ENCODE data around the gene GSTM4.

GSTM4 gene

DNA sequence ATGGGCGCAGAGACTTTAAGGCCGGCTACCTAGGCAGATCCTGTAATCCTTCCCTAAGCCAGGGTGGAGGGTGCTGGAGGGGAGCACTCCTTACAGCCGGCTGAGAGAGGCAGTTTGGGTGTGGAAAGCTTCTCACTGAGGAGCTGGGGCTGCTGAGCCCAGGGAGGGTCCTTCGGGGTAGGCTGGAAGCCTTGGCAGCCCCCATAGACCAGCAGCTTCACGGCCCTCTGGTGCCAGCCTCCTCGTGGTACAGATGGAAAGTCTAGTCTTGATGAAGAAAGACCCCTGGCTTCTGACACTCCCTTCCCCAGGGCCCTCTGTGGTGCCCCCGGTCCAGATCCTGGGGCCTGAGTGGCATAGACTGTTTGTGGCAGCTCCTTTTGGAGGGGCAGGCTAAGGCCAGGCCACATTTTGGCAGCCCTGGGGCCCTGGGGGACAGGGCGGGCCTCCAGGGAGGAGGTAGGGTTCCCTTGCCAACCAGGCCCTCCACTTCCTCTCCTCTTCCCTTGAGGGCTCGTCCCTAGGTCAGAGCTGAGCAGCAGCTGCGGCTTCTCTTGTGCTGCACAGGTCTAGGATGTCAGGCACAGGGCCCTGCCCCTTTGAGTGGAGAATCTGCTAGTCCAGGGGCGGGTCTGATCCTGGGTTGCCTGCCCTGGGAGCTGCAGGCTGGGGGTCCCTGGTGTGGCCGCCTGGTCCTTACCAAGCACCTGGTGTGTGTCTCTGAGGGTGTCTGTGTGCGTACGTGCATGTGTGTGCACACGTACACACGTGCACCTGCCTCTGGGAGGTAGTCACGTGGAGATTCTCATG, 31.5 kb upstream of the GSTM4 start:
- DNase-seq (ENCODE audit: low read depth in 2 of 2) = no peak

DNA sequence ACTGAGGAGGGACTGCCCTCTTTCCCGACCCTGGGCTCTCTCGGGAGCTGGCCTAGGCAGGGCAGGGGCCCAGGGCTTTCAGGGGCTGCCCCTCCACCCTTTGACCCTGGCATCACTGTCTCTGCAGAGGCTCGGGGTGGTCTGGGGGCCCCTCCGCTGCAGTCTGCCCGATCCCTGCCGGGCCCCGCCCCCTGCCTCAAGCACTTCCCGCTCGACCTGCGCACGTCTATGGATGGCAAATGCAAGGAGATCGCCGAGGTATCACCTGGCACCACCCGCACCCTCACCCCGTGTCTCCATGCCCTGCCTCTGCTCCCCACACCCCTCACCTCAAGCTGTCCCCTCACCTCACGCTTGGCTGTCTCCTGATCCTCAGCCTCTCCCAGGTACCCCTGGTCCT, 30.7 kb upstream of the GSTM4 start:
- no peak for DNase-seq (ENCODE audit: low read depth in 2 of 2)

DNA sequence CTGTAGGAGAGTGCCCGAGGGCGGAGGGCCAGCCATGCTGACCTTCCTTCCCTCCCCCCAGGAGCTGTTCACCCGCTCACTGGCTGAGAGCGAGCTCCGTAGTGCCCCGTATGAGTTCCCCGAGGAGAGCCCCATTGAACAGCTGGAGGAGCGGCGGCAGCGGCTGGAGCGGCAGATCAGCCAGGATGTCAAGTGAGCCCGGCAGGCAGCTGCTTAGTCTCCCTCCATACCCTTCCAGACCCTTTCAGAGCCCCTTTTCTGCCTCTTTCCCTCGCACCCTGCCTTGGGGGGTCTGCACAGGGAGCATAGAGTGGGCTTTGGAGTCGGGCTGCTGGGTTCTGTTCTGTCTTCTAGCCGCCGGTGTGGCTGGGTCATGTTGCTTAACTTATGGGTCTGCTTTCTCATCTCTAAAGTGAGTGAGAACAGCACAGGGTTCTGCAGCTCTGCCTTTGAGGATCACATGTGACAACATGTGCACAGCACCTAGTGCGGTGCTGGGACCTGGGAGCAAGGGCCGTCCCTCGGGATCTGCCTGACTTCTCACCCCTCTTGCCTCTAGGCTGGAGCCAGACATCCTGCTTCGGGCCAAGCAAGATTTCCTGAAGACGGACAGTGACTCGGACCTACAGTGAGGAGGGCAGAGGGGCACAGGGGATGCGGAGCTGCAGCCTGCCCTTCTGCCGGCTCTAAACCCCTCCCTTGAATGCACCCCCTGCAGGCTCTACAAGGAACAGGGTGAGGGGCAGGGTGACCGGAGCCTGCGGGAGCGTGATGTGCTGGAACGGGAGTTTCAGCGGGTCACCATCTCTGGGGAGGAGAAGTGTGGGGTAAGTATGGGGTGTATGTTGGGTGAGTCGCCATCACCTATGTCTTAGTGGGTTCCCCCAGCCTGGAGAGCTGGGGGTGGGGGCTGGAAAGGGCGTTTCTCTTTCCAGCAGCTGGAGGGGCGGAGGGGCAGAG, 30.0 kb upstream of the GSTM4 start:
- no peak for DNase-seq (ENCODE audit: low read depth in 2 of 2)

DNA sequence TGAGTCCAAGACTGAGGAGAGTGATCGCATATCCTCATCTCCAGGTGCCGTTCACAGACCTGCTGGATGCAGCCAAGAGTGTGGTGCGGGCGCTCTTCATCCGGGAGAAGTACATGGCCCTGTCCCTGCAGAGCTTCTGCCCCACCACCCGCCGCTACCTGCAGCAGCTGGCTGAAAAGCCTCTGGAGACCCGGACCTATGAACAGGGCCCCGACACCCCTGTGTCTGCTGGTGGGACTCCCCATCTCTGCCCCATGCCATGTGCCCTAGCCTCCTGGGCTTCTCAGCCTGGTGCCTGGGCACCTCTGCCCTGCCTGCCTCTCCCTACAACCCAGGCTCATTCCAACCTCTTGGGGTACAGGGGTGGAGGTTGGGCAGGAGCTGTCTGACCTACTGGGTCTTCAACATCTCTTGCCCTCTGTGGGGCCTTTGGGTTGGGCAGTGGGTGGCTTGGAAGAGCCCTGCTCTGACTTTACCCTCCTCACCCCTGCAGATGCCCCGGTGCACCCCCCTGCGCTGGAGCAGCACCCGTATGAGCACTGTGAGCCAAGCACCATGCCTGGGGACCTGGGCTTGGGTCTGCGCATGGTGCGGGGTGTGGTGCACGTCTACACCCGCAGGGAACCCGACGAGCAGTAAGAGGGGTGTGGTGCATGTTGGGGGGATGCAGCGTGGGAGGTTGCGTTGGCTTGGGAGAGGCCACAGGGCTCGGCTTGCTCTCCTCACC, 29.1 kb upstream of the GSTM4 start:
- DNase-seq (ENCODE audit: low read depth in 2 of 2) = no peak

DNA sequence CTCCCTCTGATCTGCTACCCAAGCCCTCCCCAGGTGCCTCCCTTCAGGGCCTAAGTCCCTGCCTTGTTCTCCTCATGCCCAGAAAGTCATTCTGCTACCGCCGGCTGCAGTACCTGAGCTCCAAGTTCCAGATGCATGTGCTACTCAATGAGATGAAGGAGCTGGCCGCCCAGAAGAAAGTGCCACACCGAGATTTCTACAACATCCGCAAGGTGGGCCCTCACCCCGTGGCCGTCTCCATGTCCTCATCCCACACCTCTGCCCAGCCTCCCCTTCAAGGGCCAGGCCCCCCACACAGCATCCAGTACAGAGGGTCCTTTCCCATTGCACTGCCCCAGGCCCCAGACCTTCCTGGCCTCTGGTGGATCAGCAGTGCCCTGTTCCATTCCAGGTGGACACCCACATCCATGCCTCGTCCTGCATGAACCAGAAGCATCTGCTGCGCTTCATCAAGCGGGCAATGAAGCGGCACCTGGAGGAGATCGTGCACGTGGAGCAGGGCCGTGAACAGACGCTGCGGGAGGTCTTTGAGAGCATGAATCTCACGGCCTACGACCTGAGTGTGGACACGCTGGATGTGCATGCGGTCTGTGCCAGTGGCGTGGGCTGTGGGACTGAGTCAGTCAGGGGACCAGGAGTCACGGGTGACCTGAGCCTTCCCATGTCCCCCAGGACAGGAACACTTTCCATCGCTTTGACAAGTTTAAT, 28.1 kb upstream of the GSTM4 start:
- DNase-seq (ENCODE audit: low read depth in 2 of 2) = no peak

DNA sequence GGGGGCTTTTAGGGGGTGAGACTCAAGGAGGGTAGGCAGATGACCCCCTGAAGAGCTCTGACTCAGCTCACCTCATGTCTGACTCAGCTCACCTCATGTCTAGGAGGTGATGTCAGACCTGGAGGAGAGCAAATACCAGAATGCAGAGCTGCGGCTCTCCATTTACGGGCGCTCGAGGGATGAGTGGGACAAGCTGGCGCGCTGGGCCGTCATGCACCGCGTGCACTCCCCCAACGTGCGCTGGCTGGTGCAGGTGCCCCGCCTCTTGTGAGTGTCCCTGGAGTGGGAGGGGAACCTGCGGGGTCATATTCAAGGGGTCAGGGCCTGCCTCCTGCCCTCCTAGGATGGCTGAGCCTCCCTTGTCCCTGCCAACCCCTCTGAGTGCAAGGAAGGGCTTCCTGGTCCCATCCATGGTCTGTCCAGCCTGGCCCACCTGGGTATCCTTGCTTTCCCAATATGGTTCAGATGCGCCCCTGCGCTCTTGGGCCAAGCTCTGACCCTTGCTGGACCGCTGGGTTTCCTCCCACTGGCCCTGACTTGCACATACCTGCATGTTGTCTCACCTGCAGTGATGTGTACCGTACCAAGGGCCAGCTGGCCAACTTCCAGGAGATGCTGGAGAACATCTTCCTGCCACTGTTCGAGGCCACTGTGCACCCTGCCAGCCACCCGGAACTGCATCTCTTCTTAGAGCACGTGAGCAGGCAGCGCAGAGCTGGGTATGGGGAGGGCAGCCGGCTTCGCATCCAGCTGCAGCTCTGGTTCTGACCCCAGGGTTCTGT, 27.2 kb upstream of the GSTM4 start:
- no peak for DNase-seq (ENCODE audit: low read depth in 2 of 2)

DNA sequence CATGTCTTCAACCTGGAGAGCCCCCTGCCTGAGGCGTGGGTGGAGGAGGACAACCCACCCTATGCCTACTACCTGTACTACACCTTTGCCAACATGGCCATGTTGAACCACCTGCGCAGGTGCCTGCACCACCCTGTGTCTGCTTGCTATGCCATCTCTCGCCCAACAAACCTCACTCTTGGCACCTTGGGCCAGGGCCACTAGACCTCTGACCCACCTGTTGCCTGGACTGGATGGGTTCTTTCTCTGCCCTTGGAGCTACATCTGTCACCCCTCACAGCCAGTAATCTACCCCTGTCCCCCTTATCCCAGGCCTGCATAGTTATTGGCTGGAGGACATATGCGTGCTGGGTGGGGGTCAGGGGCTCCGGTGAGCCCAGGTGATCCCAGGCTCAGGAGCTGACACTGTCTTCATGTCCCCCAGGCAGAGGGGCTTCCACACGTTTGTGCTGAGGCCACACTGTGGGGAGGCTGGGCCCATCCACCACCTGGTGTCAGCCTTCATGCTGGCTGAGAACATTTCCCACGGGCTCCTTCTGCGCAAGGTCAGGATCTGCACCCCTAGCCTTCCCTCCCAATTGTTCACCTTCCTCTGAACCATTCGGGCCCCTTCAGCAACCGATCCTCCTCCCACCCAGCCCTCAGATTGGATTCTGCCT, 26.4 kb upstream of the GSTM4 start:
- DNase-seq (ENCODE audit: low read depth in 2 of 2) = no peak

DNA sequence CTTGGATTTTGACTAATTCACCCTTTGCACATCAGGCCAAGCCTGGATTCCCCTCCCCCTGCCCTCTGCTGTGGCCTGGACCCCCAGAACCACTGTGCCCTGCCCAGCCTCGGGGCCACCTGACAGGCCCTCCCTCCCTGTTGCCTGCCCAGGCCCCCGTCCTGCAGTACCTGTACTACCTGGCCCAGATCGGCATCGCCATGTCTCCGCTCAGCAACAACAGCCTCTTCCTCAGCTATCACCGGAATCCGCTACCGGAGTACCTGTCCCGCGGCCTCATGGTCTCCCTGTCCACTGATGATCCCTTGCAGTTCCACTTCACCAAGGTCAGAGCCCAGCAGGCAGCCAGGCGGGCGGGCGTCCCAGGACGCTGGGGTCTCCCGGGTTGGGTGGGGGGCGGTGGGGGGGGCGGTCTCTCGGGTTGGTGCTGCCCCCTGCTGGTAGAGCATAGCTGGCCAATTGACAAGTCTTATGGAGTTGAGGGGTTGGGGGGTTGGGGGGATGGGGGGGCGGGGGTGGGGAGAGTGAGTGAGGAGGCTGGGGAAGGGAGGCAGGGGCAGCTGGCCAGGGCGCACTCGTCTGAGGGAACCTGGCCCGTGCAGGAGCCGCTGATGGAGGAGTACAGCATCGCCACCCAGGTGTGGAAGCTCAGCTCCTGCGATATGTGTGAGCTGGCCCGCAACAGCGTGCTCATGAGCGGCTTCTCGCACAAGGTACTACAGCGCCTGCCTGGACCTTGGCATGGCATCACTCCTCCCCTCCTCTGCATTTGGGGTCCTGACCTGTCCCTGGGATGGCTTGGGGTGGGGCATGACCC, 25.6 kb upstream of the GSTM4 start:
- DNase-seq (ENCODE audit: low read depth in 2 of 2) = no peak

DNA sequence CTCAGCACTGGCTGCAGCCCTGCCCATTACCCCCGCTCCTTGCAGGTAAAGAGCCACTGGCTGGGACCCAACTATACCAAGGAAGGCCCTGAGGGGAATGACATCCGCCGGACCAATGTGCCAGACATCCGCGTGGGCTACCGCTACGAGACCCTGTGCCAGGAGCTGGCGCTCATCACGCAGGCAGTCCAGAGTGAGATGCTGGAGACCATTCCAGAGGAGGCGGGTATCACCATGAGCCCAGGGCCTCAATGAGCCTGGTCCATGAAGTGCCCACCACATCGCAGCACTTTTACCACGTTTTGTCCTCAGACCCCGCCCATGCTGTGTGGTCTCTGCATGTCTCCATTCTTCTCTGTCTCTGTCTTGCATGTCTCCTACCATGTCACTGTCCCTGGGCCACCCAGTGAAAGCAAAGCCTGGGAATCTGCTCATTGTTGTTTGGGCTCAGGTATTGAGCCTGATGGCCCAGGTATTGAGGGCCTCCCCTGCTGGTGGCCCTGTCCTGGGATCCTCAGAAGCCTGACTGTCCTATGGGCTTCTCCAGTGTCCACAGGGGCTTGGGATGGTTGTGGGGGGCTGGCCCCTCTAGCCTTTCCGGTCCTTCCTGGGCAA, 24.9 kb upstream of the GSTM4 start:
- no peak for DNase-seq (ENCODE audit: low read depth in 2 of 2)

DNA sequence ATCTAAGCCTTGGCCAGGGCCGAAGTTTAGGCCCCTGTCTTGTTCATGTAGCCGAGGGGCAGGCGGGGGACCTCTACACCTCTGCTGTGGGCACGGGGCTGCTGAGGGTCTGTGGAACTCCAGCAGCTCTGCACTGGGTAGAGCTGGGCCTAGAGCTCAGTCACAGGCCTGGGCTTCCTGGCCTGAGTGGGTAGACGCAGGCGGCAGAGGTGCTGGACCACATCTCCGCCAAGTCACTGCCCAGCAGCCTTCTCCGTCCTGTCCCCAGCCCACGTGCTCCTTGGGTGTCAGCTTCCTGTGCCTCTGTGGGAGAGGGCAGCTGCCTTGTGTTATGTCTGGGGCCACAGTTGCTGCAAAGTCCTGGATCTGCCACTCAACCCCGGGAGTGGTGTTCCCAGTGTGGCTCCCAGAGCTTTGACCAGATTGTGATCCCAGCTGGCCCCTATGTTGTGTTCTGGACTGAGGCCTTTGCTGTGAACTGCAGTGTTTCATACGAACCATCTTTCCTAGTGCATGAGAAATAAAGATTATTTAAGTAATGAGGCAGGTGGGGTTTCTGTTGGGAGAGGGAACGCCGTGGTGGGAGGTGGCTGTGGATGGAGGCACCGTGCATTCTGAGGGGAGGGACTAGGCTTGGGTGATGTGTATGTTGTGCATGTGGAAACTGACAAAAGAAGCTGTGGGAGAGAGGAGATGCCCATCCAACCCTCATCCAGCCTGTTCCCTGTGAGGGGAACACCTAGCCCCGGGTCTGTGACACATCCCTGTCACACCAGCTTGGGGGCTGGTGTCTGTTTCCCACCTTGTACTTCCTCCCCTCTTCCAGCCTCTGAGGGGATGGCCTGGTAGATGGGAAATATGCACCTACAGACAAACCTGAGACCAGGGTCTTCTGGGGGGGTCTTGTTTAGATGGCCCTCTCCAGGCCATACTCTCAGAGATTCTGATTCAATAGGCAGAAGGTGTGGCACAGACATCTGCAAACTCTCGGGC, 24.1 kb upstream of the GSTM4 start:
- no peak for DNase-seq (ENCODE audit: low read depth in 2 of 2)

DNA sequence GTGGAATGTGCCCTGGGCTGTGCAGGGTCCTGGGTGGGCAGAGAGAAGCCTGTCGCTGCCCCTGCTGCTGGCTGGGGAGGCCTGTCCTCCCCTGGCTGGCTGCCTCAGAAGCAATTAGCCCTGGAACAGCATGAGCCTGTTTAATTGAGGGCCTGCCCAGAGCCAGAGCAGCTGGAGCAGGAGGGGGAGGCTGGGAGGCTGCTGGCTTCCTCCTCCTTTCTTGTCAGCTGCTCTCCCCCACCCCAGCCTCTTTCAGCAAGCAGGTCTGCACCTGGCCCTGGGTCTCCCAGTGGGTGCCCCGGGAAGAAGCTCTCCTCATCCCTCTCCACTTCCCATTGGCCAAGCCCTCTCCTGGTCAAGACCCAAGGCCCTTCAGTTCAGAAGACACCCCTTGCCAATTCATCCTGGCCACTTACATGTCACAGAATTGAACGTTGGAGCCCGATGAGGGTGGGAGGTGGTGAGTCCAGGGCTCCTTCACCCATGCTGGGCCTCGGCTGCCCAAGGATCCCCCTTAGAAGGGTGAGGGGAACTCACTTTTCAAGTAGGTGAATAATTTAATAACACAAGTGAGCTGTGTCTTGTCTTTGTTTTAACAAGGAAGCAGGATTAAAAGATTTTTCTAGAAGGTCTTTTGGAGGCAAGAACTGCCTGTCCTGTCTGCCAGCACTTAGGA, 23.1 kb upstream of the GSTM4 start:
- DNase-seq (ENCODE audit: low read depth in 2 of 2) = no peak

DNA sequence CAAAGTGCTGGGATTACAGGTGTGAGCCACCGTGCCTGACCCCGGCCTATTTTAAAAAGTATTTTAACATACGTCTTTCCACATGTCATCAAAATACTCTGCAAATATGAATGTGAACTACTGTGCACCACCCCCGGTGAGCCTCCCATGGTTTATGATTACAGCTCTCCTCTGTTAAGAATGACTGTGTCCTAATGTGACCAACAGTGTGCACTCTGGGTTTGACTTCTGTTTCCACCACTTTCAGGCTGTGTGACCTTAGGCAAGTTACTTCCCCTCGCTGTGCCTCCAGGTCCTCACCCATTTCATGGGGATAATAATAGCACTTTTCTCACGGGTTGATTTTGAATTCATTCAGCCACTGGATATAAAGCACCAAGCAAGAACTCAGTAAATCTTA, 21.6 kb upstream of the GSTM4 start:
- DNase-seq (ENCODE audit: low read depth in 2 of 2) = no peak

DNA sequence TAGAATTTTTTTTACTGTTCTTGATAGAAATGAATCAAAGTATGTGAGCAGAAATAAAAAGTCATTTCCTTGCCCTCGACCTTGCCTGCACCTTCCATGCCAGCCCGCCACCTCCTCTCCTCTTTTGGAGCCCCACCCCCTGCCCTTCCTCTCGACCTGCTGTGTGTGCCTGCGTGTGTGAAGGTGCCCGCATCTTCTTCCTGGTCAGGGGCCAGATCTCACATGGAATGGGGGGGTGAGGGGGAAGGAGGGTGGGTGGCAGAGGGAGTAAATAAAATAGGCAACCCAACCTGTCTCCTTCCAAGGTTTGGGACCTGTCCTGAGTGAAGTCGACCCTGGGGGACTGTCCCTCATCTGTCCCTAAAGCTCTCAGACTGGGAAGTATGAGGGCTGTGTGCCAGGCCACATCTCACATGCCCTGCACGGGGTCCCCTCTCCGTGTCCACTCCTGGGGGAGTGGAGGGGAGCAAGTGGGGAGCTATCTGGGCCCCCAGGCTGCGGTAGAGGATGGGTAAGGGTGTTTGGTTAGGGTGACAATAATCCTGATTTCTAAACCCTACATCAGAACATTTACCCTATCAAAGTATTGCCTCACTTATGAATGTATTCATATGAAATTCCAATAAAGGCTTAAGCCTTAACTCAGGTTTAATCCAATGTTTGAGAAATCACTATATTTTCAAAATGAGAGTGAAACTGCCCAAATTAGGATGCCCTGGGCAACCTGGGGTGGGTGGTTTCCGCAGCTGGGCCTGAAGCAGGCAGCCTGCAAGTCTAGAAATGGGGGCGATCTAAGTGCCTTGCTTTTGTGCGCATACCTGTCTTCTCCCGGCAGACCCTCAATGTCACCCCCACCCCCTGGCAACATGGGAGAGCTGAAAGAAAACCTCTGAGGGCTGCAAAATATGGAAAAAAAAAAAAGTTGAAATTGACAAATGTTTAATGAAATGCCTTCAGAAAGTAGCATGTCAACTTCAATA, 20.8 kb upstream of the GSTM4 start:
- no peak for DNase-seq (ENCODE audit: low read depth in 2 of 2)

DNA sequence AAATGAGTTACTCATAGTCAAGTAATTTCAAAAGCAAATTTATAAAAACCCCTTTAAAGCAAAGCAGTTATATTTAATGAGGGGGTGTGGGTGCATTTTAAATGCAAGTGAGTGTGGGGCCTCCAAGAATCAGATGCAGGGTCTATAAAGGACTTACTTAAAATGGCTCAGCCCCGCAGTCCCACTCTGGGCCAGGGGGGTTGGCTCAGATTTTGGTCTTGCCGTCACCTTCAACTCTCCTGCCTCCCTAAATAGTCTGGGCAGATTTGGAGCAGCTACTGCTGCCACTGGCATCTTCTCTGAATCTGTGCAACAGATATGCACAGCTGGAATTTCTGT, 20.1 kb upstream of the GSTM4 start:
- DNase-seq (ENCODE audit: low read depth in 2 of 2) = no peak

DNA sequence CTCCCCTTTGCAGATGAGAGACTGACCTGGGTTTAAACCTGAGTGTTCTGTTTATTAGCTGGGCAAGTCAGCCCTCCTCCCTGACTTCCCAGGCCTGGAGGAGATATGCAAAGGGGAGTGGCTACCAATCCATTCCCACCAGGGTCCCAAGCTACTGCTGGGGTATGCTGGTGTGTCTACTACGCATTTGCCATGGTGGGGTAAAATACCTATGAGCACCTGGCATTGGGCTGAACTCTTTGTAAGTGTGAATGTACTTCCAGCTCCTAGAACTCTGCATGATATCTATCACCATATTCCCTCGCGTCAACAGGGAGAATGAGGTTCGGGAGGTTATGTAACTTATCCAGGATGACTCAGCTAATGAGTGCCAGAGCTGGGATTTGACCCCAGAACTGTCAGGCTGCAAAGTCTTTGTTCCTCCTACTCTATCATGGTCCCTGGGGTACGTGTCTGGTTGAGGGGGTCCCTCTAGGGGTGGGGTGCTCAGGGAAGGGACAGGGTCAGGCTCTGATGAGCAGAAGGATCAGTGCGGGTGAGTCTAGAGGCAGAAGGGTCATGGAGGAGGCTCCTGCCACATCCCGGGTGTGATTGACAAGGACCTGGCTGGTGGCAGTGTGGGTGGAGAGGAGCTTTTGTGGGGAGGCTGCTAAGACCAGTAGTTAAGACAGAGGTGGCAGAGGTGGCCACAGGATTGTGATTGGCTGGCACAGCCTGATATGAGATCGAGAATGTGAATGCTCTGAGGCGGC, 19.5 kb upstream of the GSTM4 start:
- DNase-seq (ENCODE audit: low read depth in 2 of 2) = no peak

All from stimulated activated CD8-positive, alpha-beta memory T cell treated with anti-CD3 and anti-CD28 coated beads, Interleukin-2, amount 100 ng/mL, for 48 hours (primary cell).